GM19193 (cell line): Measurements from ENCODE around the gene WDR75.

ENCODE experiments used
- POLR2A ChIP-seq: IDR thresholded peaks from 4 replicates; pipeline ENCODE4 v1.6.1; 2011; ENCODE audit not compliant: insufficient read depth, insufficient read length; ENCODE audit errors: extremely low read depth

Gene WDR75

GRCh38 chr2:189425676-189426075 is 15.6 kb upstream of the WDR75 start:
- TF ChIP-seq POLR2A = no peak

GRCh38 chr2:189426886-189427285 is 14.4 kb upstream of the WDR75 start:
- no peak for TF ChIP-seq POLR2A

GRCh38 chr2:189427872-189428271 is 13.4 kb upstream of the WDR75 start:
- no peak for TF ChIP-seq POLR2A

GRCh38 chr2:189437926-189438325 is 3.3 kb upstream of the WDR75 start:
- no peak for TF ChIP-seq POLR2A

- no peak for TF ChIP-seq POLR2A
These were observed 1.9 kb upstream of the WDR75 start for GRCh38 chr2:189439342-189439741.

GRCh38 chr2:189440644-189440946 is 679 bp upstream of the WDR75 start:
- no peak for TF ChIP-seq POLR2A

GRCh38 chr2:189441709-189442074 is 418 bp downstream of the WDR75 start:
- no peak for TF ChIP-seq POLR2A

- no peak for TF ChIP-seq POLR2A
These were observed 1.2 kb downstream of the WDR75 start for GRCh38 chr2:189442468-189442867.

- TF ChIP-seq POLR2A = no peak
These were observed 3.0 kb downstream of the WDR75 start for GRCh38 chr2:189444322-189444721.

GRCh38 chr2:189446780-189447179 is 5.5 kb downstream of the WDR75 start:
- TF ChIP-seq POLR2A = no peak

- no peak for TF ChIP-seq POLR2A
These were observed 12.7 kb downstream of the WDR75 start for GRCh38 chr2:189454009-189454408.

- no peak for TF ChIP-seq POLR2A
These were observed 23.8 kb downstream of the WDR75 start for GRCh38 chr2:189465076-189465475.

GRCh38 chr2:189465478-189465877 is 24.2 kb downstream of the WDR75 start:
- TF ChIP-seq POLR2A = no peak

- no peak for TF ChIP-seq POLR2A
These were observed 24.8 kb downstream of the WDR75 start for GRCh38 chr2:189466046-189466445.

- no peak for TF ChIP-seq POLR2A
These were observed 25.4 kb downstream of the WDR75 start for GRCh38 chr2:189466656-189467055.

GRCh38 chr2:189467160-189467559 is 25.9 kb downstream of the WDR75 start:
- TF ChIP-seq POLR2A = no peak

GRCh38 chr2:189467593-189467992 is 26.3 kb downstream of the WDR75 start:
- no peak for TF ChIP-seq POLR2A

GRCh38 chr2:189474526-189474925 is 33.3 kb downstream of the WDR75 start:
- no peak for TF ChIP-seq POLR2A
